ENCODE results near the gene SUSD1. TPM values are rescaled to one million over a fixed set of nuclear protein-coding genes. Genes with fewer than 3 reads are reported as not detected.

SUSD1 gene
- total and polyA plus RNA-seq, 7 donors = 0.42 to 3.4 (median 1.7) TPM

GRCh38 chr9:112110094-112110776 lies 64.9 kb downstream of the SUSD1 start:
- Histone ChIP-seq H3K36me3 (ENCODE audit: insufficient read depth in 1 of 2, low read depth in 1 of 2) (peaks cover 0 to 9% of the 10 kb centered on the region in 2 donors), H3K9me3 (no peaks in the 10 kb centered on the region), H3K4me1 (no peaks in the 10 kb centered on the region), H3K27me3 (ENCODE audit: insufficient read depth in 3 of 3, low read length in 2 of 3) (no peaks in the 10 kb centered on the region), H3K4me3 (no peak overlapping the region), H3K27ac (no peak overlapping the region)
- TF ChIP-seq, protein P1, sequence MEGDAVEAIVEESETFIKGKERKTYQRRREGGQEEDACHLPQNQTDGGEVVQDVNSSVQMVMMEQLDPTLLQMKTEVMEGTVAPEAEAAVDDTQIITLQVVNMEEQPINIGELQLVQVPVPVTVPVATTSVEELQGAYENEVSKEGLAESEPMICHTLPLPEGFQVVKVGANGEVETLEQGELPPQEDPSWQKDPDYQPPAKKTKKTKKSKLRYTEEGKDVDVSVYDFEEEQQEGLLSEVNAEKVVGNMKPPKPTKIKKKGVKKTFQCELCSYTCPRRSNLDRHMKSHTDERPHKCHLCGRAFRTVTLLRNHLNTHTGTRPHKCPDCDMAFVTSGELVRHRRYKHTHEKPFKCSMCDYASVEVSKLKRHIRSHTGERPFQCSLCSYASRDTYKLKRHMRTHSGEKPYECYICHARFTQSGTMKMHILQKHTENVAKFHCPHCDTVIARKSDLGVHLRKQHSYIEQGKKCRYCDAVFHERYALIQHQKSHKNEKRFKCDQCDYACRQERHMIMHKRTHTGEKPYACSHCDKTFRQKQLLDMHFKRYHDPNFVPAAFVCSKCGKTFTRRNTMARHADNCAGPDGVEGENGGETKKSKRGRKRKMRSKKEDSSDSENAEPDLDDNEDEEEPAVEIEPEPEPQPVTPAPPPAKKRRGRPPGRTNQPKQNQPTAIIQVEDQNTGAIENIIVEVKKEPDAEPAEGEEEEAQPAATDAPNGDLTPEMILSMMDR (IDR thresholded peaks at IDR 0.05) = no peak
- intact Hi-C loops (cut with DNase I) = no loop called here
- ATAC-seq = no peak
- 65 to 83% (median 65%) methylated on average over 9 of the region's 9 CpGs for WGBS, 3 donors
- DNase-seq = no peak

DNA sequence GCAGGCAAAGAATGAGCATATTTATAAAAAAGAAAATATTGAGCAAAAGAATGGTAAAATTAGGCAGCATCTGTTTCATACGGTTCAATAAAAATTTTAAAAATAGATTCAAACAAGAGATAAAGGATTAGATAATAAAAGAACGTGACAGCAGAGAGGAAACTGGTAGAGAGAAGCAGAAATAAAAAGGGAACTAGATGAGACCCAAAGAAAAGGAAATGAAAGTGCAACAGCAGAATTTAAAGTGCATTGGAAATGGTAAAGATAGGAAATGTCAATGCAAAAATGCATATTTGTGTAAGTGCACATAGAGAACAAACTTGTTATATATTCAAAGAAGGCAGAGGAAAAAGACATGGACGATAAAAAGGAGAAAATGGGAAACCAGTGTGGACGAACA lies 70.2 kb downstream of the SUSD1 start:
- intact Hi-C loops (cut with DNase I) = no loop called here
- Histone ChIP-seq H3K27me3 (ENCODE audit: insufficient read depth in 3 of 3, low read length in 2 of 3) (no peaks in the 10 kb centered on the region), H3K9me3 (no peaks in the 10 kb centered on the region), H3K4me1 (no peaks in the 10 kb centered on the region), H3K4me3 (no peak overlapping the region), H3K36me3 (ENCODE audit: insufficient read depth in 1 of 2, low read depth in 1 of 2) (no peaks in the 10 kb centered on the region), H3K27ac (no peak overlapping the region)
- WGBS, 3 donors = 79 to 85% (median 83%) methylated on average over 4 of the region's 4 CpGs
- TF ChIP-seq, protein P1 (IDR thresholded peaks at IDR 0.05) = no peak
- ATAC-seq (no peak), DNase-seq (no peak)

- intact Hi-C loops (cut with DNase I) = no loop called here
- Histone ChIP-seq H3K36me3 (ENCODE audit: insufficient read depth in 1 of 2, low read depth in 1 of 2) (no peaks in the 10 kb centered on the region), H3K9me3 (no peaks in the 10 kb centered on the region), H3K27ac (no peak overlapping the region), H3K4me3 (no peak overlapping the region), H3K27me3 (ENCODE audit: insufficient read depth in 3 of 3, low read length in 2 of 3) (no peaks in the 10 kb centered on the region), H3K4me1 (no peaks in the 10 kb centered on the region)
- WGBS, 3 donors = 91 to 93% (median 92%) methylated on average over 2 of the region's 2 CpGs
- ATAC-seq (no peak), DNase-seq (no peak)
- TF ChIP-seq, protein P1 (IDR thresholded peaks at IDR 0.05) = no peak
Observed at GRCh38 chr9:112104401-112104800, 70.7 kb downstream of the SUSD1 start.

DNA sequence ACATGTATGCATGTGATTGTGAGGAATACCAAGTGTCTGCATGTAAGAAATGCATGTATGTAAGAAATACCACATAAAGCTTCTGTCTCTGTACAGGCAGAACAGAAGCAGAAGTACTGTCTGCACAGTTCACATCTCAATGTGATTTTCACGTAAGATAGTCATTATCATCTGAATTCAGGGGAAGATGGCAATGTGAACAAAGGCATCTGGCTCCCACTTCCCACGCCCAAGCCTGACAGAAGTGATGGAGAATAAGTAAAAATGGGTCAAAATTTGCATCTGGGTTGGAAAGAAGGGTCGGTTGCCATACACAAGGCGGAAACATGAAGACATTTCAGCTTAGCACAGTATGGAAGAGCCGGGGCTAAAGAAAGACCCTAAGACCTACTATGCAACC lies 71.7 kb downstream of the SUSD1 start:
- H3K4me1 ChIP-seq = no peaks in the 10 kb centered on the region
- H3K4me3 ChIP-seq = no peak overlapping the region
- H3K27me3 ChIP-seq (ENCODE audit: insufficient read depth in 3 of 3, low read length in 2 of 3) = no peaks in the 10 kb centered on the region
- no peaks in the 10 kb centered on the region for H3K9me3 ChIP-seq
- WGBS, 3 donors = 95% methylated on average over 5 of the region's 5 CpGs
- intact Hi-C loops (cut with DNase I) = no loop called here
- H3K27ac ChIP-seq = no peak overlapping the region
- ATAC-seq (no peak), DNase-seq (no peak)
- TF ChIP-seq, protein P1 (IDR thresholded peaks at IDR 0.05) = no peak
- H3K36me3 ChIP-seq (ENCODE audit: insufficient read depth in 1 of 2, low read depth in 1 of 2) = no peaks in the 10 kb centered on the region
